IgD-negative memory B cell (primary cell): ENCODE measurements around the gene CHST14. TPM values are rescaled to one million over a fixed set of nuclear protein-coding genes. Genes with fewer than 3 reads are reported as not detected.

Source experiments
- H3K27ac Mint-ChIP-seq, 3 donors: one replicate each; pipeline ENCODE4 v1.8.0; 2020 to 2022; ENCODE audit warnings: mild to moderate bottlenecking in 3 of 3, mixed read lengths in 3 of 3, moderate library complexity in 1 of 3
- H3K27me3 Mint-ChIP-seq: one replicate; pipeline ENCODE4 v1.8.0; 2021; ENCODE audit warnings: mixed read lengths
- H3K36me3 Mint-ChIP-seq: one replicate; pipeline ENCODE4 v1.8.0; 2020; ENCODE audit warnings: mild to moderate bottlenecking, mixed read lengths
- H3K4me1 Mint-ChIP-seq, 3 donors: one replicate each; pipeline ENCODE4 v1.8.0; 2020 to 2022; ENCODE audit warnings: mixed read lengths in 3 of 3, mild to moderate bottlenecking in 1 of 3
- H3K4me3 Mint-ChIP-seq, 4 donors: one replicate each; pipeline ENCODE4 v1.8.0; 2020 to 2022; ENCODE audit warnings: mild to moderate bottlenecking in 4 of 4, mixed read lengths in 4 of 4, moderate library complexity in 3 of 4
- H3K9me3 Mint-ChIP-seq, 3 donors: one replicate each; pipeline ENCODE4 v1.8.0; 2020 to 2021; ENCODE audit warnings: mixed read lengths in 3 of 3, mild to moderate bottlenecking in 1 of 3
- polyA plus RNA-seq: library from polyadenylated mRNA; unstranded; fragments of 300-500 nt; fragmentation: Illumina TruSeq; gene quantifications from one replicate; pipeline ENCODE4 v1.2.3, GENCODE V29; 2021

The CHST14 gene
- polyA plus RNA-seq, 1 donor from 2014 or later: 1.8 TPM

DNA sequence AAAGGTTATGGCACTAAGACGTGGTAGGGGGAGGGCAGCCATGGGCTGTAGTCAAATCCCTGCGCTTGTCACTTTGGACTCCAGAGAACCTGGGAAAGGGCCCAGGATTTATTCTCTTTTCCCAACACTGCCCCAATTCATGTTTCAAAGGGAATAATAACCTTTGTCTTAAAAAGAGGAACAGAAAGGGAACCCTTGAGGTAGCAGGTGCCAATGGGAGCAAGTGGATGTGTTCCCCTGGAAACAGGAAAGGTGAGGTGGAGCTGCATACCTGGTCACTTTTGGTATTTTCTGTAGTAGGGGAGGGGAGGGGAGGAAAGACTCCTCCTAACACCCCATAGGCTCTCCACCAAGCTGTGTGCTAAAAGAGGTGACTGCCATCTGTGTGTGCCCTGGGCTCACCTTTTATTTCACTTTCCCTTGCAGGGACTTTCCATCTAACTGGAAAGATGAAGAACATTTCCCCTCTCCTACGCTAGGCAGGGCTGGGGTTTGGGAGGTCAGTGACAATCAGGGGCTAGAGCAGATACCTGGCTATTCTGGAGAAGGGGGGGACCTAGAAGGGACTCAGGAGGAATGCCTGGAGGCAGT, 6.1 kb upstream of the CHST14 start:
- Mint-ChIP-seq H3K4me1 (peaks cover 0 to 1% (median under 1%) of the 10 kb centered on the region in 3 donors), H3K9me3 (no peaks in the 10 kb centered on the region), H3K27me3 (no peaks in the 10 kb centered on the region), H3K4me3 (no peak overlapping the region), H3K36me3 (peaks cover 2% of the 10 kb centered on the region), H3K27ac (peak overlapping the region in 1 of 3 donors; percentile 43)

DNA sequence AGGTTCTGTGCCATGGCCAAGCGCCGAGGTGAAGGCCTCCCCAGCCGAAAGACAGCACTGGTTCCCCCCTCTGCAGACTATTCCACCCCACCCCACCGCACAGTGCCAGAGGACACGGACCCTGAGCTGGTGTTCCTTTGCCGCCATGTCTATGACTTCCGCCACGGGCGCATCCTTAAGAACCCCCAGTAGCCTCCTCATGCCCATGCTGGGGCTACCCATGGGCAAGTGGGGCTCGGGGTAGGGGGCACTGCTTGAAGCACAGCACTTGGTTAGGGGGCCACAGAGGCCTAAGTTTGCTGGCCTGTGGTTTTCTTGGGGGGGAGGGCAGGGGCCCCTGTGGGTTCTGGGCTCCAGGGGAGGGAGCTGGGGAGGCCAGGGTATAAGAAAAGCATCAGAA, 4.8 kb upstream of the CHST14 start:
- H3K27me3 Mint-ChIP-seq: no peaks in the 10 kb centered on the region
- H3K27ac Mint-ChIP-seq: no peak overlapping the region
- H3K4me3 Mint-ChIP-seq: no peak overlapping the region
- H3K4me1 Mint-ChIP-seq: peaks cover 0 to 2% (median 1%) of the 10 kb centered on the region in 3 donors
- no peaks in the 10 kb centered on the region for H3K9me3 Mint-ChIP-seq
- H3K36me3 Mint-ChIP-seq: peaks cover 2% of the 10 kb centered on the region

DNA sequence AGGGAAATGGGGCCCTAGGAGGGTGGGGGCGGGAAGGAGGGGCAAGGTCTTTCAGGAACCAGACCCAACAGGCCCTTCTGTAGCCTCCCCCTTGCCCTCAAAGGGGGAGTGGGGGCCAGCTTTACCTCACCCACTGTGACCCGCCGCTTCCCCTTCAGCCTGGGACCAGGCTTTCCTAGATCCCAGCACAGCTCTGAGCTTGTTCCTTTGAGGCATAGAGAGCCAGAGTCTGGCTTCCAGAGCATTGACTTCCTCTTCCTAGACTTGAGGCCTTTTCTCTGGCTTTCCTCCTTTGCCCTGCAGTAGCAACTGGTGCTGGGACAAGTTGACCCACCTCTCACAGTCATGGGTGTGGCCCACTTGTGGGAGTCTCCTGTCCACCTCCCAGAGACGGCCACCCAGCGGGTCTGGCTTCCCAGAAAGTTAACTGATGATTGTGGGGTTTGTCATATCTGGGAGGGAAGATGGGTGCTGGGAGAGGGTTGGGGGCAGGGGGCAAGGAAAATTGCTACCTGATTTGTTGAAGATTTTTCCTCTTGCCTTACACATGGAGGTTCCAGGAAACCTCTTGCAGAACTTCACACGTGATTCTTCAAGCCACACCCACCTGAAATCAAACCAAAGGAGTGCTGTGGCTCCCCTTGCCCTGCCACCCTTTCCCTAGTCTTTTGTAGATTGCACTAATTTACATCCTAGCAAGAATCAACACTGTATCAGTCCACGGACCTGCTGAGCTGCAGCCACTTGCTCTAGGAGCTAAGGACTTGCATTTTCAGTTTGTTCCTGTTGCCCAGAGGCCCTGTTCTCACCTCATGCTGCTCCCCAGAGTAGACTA, 4.1 kb upstream of the CHST14 start:
- Mint-ChIP-seq H3K4me3 (peak overlapping the region in 1 of 4 donors; percentile 56), H3K36me3 (peaks cover 2% of the 10 kb centered on the region), H3K9me3 (no peaks in the 10 kb centered on the region), H3K27me3 (no peaks in the 10 kb centered on the region), H3K27ac (peak overlapping the region in 1 of 3 donors; percentile 40), H3K4me1 (peaks cover 0 to 3% (median 2%) of the 10 kb centered on the region in 3 donors)

DNA sequence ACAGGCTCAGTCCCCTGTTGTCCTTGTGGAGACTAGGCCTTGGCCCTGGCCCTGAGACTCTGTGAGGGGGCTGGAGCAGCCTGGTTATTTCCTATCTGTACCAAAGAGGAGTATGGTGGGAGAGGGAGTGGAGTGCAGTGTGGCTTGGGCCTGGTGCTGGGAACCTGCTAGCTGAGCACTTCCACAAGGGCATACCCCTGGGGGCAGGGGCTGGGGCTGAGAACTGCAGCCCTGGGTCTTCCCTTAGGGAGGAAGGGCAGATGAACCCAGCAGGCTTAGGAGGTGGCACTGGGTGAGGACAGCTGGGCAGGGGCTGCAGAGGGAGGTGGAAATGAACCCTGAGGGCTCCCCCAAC, 3.5 kb upstream of the CHST14 start:
- peaks cover 2% of the 10 kb centered on the region for H3K36me3 Mint-ChIP-seq
- peaks cover 0 to 8% (median 7%) of the 10 kb centered on the region in 3 donors for H3K4me1 Mint-ChIP-seq
- peak overlapping the region in 1 of 4 donors; percentile 56 for H3K4me3 Mint-ChIP-seq
- peak overlapping the region in 2 of 3 donors; percentile 24 to 40 for H3K27ac Mint-ChIP-seq
- H3K9me3 Mint-ChIP-seq: no peaks in the 10 kb centered on the region
- H3K27me3 Mint-ChIP-seq: no peaks in the 10 kb centered on the region

DNA sequence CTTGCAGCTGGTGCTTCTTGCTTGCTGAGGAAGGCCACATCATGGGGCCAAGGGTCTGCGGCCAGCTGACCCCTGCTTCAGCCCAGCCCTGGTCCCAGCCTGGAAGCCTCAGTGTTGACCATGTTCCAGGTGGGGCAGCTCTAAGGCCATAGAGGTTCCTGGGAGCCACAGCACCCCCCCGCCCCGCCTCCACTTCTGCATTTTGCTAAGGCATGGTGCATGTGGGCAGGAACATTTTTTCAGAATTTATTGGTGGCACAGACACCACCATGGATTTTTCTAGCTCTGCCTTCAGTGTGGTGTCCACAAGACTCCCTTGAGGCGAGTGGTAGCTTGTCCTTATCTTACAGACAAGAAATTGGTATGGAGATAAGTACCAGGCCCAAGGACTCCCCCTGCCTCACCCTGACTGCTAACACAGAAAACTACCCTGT, 1.9 kb upstream of the CHST14 start:
- no peaks in the 10 kb centered on the region for H3K27me3 Mint-ChIP-seq
- H3K4me1 Mint-ChIP-seq: peaks cover 0 to 10% (median 10%) of the 10 kb centered on the region in 3 donors

DNA sequence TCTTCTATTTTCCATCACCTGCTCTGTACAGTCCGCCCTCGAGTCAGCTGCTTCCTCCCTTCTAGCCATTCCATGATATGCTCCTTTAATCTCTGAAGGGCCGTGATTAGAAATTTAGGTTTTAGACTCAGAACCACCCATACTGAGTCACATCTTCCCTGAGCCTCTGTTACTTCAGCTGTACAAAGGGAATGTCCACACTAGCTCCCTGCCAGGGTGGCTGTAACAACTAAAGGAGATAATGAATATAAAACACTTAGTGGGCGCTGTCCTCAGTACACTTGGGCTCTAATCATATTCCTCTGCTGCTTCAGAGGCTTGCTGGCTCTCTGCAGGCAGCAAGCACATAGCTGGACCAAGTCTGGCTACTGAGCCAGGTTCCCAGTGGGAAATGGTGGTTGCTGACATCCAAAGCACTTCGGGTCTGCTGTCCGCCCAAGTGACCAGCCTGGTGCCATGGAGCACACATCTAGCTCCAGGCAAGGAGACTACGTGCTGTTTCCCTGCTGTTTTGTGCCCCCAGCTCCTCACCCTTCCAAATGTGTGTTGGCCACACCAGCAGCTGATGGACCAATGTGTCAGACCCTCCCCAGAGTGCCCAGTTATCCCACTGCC, 901 bp upstream of the CHST14 start:
- Mint-ChIP-seq H3K4me3 (peak overlapping the region; percentile 35 to 87 (median 62)), H3K27ac (peak overlapping the region; percentile 29 to 94 (median 69)), H3K9me3 (no peaks in the 10 kb centered on the region), H3K36me3 (peaks cover 5% of the 10 kb centered on the region), H3K27me3 (no peaks in the 10 kb centered on the region), H3K4me1 (peaks cover 0 to 10% (median 9%) of the 10 kb centered on the region in 3 donors)

More for the DNA sequence above, 1.9 kb upstream of the CHST14 start:
- H3K36me3 Mint-ChIP-seq: peaks cover 2% of the 10 kb centered on the region
- H3K4me3 Mint-ChIP-seq: peak overlapping the region in 2 of 4 donors; percentile 54 to 63
- H3K27ac Mint-ChIP-seq: peak overlapping the region; percentile 29 to 94 (median 69)
- no peaks in the 10 kb centered on the region for H3K9me3 Mint-ChIP-seq

DNA sequence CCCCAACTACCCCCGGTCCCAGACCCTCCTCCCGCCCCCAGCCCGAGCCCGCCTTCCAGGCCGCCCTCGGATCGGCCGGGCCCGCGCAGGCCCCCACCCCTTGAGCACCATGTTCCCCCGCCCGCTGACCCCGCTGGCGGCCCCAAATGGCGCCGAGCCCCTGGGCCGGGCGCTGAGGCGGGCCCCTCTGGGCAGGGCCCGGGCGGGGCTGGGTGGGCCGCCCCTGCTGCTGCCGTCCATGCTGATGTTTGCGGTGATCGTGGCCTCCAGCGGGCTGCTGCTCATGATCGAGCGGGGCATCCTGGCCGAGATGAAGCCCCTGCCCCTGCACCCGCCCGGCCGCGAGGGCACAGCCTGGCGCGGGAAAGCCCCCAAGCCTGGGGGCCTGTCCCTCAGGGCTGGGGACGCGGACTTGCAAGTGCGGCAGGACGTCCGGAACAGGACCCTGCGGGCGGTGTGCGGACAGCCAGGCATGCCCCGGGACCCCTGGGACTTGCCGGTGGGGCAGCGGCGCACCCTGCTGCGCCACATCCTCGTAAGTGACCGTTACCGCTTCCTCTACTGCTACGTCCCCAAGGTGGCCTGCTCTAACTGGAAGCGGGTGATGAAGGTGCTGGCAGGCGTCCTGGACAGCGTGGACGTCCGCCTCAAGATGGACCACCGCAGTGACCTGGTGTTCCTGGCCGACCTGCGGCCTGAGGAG, 472 bp downstream of the CHST14 start:
- no peaks in the 10 kb centered on the region for H3K9me3 Mint-ChIP-seq
- peaks cover 6% of the 10 kb centered on the region for H3K36me3 Mint-ChIP-seq
- peaks cover 0 to 10% (median 9%) of the 10 kb centered on the region in 3 donors for H3K4me1 Mint-ChIP-seq
- H3K27me3 Mint-ChIP-seq: no peaks in the 10 kb centered on the region
- H3K27ac Mint-ChIP-seq: peak overlapping the region in 2 of 3 donors; percentile 56 to 78
- peak overlapping the region; percentile 88 to 97 (median 92) for H3K4me3 Mint-ChIP-seq

DNA sequence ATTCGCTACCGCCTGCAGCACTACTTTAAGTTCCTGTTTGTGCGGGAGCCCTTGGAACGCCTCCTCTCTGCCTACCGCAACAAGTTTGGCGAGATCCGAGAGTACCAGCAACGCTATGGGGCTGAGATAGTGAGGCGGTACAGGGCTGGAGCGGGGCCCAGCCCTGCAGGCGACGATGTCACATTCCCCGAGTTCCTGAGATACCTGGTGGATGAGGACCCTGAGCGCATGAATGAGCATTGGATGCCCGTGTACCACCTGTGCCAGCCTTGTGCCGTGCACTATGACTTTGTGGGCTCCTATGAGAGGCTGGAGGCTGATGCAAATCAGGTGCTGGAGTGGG, 995 bp downstream of the CHST14 start:
- Mint-ChIP-seq H3K9me3 (no peaks in the 10 kb centered on the region), H3K36me3 (peaks cover 8% of the 10 kb centered on the region), H3K27ac (peak overlapping the region in 2 of 3 donors; percentile 56 to 78), H3K4me1 (peaks cover 0 to 10% (median 9%) of the 10 kb centered on the region in 3 donors), H3K4me3 (peak overlapping the region; percentile 88 to 97 (median 92)), H3K27me3 (no peaks in the 10 kb centered on the region)

DNA sequence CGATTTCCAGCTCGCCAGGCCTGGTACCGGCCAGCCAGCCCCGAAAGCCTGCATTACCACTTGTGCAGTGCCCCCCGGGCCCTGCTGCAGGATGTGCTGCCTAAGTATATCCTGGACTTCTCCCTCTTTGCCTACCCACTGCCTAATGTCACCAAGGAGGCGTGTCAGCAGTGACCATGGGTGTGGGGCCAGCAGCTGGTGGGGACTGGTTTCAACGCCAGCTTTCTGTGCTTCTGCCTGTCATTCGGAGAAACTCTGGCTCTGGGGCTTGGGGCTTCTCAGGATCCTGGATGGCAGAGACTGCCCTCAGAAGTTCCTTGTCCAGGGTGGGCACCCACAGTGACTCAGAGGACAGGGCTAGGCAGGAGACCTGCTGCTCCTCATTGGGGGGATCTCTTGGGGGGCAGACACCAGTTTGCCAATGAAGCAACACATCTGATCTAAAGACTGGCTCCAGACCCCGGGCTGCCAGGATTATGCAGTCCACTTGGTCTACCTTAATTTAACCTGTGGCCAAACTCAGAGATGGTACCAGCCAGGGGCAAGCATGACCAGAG, 1.5 kb downstream of the CHST14 start:
- peaks cover 0 to 10% (median 9%) of the 10 kb centered on the region in 3 donors for H3K4me1 Mint-ChIP-seq
- H3K27ac Mint-ChIP-seq: peak overlapping the region in 2 of 3 donors; percentile 56 to 88
- H3K27me3 Mint-ChIP-seq: no peaks in the 10 kb centered on the region
- peaks cover 8% of the 10 kb centered on the region for H3K36me3 Mint-ChIP-seq
- no peaks in the 10 kb centered on the region for H3K9me3 Mint-ChIP-seq
- peak overlapping the region; percentile 88 to 97 (median 92) for H3K4me3 Mint-ChIP-seq

DNA sequence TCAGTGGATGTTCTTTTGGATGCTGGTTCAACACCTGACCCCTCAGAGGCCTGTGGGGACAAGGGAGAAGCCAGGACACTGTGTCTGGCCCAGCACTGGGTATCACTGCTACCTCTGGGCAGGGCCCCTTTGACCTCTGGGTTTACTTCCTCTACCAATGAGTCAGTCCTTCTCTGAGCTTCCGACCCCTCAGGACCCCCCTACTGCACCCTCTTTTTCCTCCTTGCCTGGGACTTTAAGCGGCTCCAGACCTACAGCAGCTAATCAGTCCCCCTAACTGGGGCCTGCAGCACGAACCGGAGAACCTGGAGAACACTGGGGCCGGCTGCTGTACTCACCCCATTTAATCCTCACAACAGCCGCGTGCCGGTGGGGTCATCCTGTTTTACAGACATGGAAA, 3.8 kb downstream of the CHST14 start:
- Mint-ChIP-seq H3K27ac (no peak overlapping the region), H3K36me3 (peaks cover 10% of the 10 kb centered on the region), H3K4me3 (peak overlapping the region in 1 of 4 donors; percentile 50), H3K27me3 (peaks cover 4% of the 10 kb centered on the region), H3K9me3 (no peaks in the 10 kb centered on the region), H3K4me1 (peaks cover 0 to 10% (median 9%) of the 10 kb centered on the region in 3 donors)

DNA sequence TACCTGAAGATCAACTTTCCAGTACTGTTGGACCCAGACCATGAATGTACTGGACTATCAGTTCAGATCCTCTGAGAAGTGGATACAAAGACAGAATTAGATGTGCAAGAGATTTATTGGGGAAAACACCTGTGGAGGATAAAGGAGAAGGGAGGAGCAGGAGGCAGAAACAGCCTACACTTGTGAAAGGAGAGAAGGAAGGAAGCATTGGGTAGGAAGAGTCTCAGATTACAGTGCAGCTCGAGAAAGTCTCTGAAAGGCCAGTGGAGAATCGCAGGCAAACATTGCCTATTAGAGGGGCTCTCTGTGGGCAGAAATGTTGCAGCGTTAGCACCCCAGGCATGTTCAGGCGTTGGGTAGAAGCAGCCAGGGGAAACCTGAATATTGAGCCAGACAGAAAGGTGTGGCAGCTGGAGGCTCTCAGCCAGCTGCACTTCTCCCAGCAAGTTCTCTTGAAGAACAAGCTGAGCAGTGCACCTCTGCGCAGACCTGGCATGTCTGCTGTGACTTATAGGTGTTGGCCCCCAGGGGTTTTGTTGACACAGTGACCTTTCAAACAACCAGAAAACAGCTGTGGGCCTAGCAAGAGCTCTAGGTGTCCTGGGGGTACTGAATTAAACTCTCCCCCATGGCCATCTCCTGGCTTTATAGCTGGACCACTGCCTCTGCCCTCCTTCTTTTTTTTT, 7.0 kb downstream of the CHST14 start:
- Mint-ChIP-seq H3K27ac (no peak overlapping the region), H3K4me1 (peaks cover 0 to under 1% (median 0%) of the 10 kb centered on the region in 3 donors), H3K36me3 (peaks cover 10% of the 10 kb centered on the region), H3K9me3 (no peaks in the 10 kb centered on the region), H3K27me3 (peaks cover 9% of the 10 kb centered on the region), H3K4me3 (no peak overlapping the region)

DNA sequence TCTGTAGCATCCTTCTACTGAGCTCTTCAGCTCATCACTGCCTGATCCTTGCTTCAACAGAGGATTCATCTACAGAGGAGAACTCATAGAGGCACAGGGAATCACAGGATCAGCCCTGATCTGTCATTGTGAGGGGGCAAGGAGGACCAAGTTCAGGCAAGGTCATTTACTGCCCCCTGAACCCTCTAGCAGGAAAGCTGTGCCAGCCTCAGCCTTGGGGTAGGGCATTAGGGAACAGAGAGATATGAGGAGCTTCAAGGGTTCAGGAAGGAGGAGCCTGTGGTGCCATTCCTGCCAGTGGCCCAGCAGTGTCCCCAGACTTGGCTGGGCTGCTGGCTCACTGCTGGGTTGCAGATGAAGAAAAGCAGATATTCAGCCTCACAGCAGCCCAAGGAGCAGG, 8.2 kb downstream of the CHST14 start:
- no peaks in the 10 kb centered on the region for H3K9me3 Mint-ChIP-seq
- peaks cover 12% of the 10 kb centered on the region for H3K27me3 Mint-ChIP-seq
- no peak overlapping the region for H3K4me3 Mint-ChIP-seq
- H3K4me1 Mint-ChIP-seq: no peaks in the 10 kb centered on the region
- no peak overlapping the region for H3K27ac Mint-ChIP-seq
- H3K36me3 Mint-ChIP-seq: peaks cover 10% of the 10 kb centered on the region

DNA sequence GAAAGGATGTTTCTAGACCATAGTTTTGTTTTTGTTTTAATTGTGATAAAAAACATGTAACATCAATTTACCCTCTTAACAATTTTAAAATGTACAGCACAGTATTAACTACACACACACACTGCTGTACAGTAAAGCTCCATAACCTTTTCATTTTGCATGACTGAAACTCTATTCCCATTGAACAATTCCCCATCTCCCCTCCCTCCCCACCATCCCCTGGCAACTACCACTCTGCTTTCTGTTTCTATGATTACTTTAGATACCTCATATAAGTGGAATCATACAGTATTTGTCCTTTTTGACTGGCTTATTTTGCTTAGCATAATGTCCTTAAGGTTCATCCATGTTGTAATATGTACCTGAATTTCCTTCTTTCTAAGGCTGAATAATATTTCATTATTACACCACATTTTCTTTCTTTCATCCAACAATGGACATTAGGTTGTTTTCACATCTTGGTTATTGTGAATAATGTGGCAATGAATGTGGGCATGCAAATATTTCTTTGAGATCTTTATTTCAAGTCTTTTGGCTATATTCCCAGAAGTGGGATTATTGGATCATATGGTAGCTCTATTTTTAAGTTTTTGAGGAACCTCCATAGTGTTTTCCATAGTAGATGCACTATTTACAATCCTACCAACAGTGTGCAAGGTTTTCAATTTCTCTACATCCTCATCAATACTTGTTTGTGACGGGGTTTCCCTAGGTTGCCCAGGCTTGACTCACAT, 10.7 kb downstream of the CHST14 start:
- Mint-ChIP-seq H3K27ac (no peak overlapping the region), H3K4me1 (no peaks in the 10 kb centered on the region), H3K27me3 (peaks cover 19% of the 10 kb centered on the region), H3K9me3 (no peaks in the 10 kb centered on the region), H3K36me3 (peaks cover 3% of the 10 kb centered on the region), H3K4me3 (no peak overlapping the region)
